ENCODE results near the gene CTDSPL. TPM values are rescaled to one million over a fixed set of nuclear protein-coding genes. Genes with fewer than 3 reads are reported as not detected.

Gene CTDSPL
- total and polyA plus RNA-seq, 2 experiments from 2014 or later: 29.2 to 33.7 TPM

DNA sequence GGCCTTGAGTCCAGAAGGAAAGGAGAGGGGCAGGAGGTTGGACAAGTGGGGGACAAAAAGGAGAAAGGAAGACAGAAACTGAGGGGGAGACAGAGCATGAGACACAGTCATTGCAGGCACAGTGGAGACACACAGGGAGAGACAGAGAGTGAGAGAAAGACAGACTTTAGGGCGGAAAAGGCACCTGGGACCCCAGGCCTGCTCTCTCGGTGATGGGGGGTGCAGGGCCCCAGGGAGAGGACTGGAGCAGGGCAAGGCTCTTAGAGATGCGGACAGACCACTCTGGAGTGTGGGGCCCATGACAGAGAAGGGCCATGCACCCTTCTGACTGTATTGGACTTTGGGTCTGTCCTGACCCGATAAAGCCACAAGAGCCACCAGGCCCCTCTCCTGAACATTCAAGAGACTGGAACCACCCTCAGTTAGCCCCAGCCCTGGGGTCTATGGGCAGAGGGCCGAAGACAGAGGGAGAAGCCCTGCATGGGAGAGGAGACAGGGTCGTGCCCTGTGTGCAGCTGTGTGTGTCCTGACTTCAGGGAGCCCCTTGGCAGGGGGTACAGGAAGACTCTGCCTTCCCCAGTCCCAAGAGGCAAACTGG is 155.3 kb downstream of the CTDSPL start:
- H3K4me2 ChIP-seq: no peak overlapping the region
- H3K9me2 ChIP-seq (replicated peaks; ENCODE audit: insufficient read depth): no peaks in the 10 kb centered on the region
- H2AFZ ChIP-seq: no peak overlapping the region
- no peaks in the 10 kb centered on the region for H3K36me3 ChIP-seq (replicated peaks; ENCODE audit: insufficient read depth, low read depth)
- H3K9me3 ChIP-seq (ENCODE audit: low read depth): no peaks in the 10 kb centered on the region
- WGBS (ENCODE audit: low lambda C conversion rate, missing lambda C conversion rate): 96% methylated on average over 6 of the region's 6 CpGs
- H3K79me2 ChIP-seq: no peaks in the 10 kb centered on the region
- H3K27me3 ChIP-seq: no peaks in the 10 kb centered on the region
- H4K20me1 ChIP-seq (ENCODE audit: insufficient read depth, poor library complexity, severe bottlenecking): no peaks in the 10 kb centered on the region
- no peak overlapping the region for H3K4me3 ChIP-seq
- TF ChIP-seq, protein P1, sequence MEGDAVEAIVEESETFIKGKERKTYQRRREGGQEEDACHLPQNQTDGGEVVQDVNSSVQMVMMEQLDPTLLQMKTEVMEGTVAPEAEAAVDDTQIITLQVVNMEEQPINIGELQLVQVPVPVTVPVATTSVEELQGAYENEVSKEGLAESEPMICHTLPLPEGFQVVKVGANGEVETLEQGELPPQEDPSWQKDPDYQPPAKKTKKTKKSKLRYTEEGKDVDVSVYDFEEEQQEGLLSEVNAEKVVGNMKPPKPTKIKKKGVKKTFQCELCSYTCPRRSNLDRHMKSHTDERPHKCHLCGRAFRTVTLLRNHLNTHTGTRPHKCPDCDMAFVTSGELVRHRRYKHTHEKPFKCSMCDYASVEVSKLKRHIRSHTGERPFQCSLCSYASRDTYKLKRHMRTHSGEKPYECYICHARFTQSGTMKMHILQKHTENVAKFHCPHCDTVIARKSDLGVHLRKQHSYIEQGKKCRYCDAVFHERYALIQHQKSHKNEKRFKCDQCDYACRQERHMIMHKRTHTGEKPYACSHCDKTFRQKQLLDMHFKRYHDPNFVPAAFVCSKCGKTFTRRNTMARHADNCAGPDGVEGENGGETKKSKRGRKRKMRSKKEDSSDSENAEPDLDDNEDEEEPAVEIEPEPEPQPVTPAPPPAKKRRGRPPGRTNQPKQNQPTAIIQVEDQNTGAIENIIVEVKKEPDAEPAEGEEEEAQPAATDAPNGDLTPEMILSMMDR (IDR thresholded peaks at IDR 0.05; ENCODE audit: poor library complexity): no peak
- TF ChIP-seq EZH2 (IDR thresholded peaks at IDR 0.05; ENCODE audit: borderline replicate concordance): no peak
- TF ChIP-seq EZH2phosphoT487 (IDR thresholded peaks at IDR 0.05; ENCODE audit: low read depth, severe bottlenecking, unreplicated experiment): no peak
- H3K27ac ChIP-seq: no peak overlapping the region
- no peak for DNase-seq (ENCODE audit: low spot score)
- no peaks in the 10 kb centered on the region for H3K4me1 ChIP-seq (ENCODE audit: insufficient read depth)

DNA sequence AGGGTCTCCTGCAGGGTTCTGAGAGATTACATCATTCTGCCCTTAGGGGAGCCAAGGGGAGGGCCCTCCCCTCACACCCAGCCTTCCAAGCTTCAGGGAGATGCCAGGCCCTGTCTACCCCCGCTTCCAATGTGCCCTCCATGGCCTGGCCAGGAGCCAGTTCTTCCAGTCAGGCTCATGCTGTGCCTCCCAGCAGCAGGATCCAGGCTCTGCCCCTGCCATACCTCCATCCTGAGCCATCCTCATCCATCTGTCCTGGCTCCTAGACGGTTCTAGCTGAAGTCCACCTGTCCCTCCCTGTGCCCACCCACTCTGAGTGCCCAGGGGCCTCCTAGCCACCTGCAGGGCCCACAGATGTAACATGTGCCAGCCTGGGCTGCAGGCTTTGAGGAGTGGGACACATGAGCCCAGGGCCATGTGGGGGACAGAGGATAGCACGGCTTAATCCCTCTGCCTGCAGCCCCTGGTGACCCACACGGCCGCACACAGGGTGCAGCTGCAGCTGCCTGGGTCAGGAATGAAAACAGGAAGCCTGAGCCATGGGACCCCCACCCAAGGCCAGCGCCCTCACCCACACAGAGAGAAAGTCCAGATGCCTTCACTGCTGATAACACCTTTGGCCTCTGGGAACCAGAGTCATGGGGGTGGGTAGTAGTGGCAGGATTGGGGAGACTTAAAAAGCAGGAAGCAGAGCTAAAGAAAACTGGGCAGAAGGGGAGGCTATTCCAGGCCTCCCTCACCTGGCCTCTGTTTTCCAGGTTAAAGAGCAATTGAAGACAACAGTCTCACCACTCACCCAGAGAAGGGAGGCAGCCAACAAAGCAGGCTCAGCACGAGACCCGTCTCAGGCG is 156.0 kb downstream of the CTDSPL start:
- no peaks in the 10 kb centered on the region for H3K9me3 ChIP-seq (ENCODE audit: low read depth)
- H3K4me3 ChIP-seq: no peak overlapping the region
- WGBS (ENCODE audit: low lambda C conversion rate, missing lambda C conversion rate): 75% methylated on average over 9 of the region's 9 CpGs
- H3K79me2 ChIP-seq: no peaks in the 10 kb centered on the region
- H3K4me2 ChIP-seq: no peak overlapping the region
- no peak overlapping the region for H2AFZ ChIP-seq
- H3K9me2 ChIP-seq (replicated peaks; ENCODE audit: insufficient read depth): no peaks in the 10 kb centered on the region
- no peak for TF ChIP-seq EZH2 (IDR thresholded peaks at IDR 0.05; ENCODE audit: borderline replicate concordance)
- no peak for TF ChIP-seq EZH2phosphoT487 (IDR thresholded peaks at IDR 0.05; ENCODE audit: low read depth, severe bottlenecking, unreplicated experiment)
- TF ChIP-seq, protein P1 (IDR thresholded peaks at IDR 0.05; ENCODE audit: poor library complexity): no peak
- no peaks in the 10 kb centered on the region for H4K20me1 ChIP-seq (ENCODE audit: insufficient read depth, poor library complexity, severe bottlenecking)
- H3K27me3 ChIP-seq: no peaks in the 10 kb centered on the region
- no peak overlapping the region for H3K27ac ChIP-seq
- no peaks in the 10 kb centered on the region for H3K36me3 ChIP-seq (replicated peaks; ENCODE audit: insufficient read depth, low read depth)
- H3K4me1 ChIP-seq (ENCODE audit: insufficient read depth): no peaks in the 10 kb centered on the region
- no peak for DNase-seq (ENCODE audit: low spot score)

- no peak overlapping the region for H3K4me2 ChIP-seq
- no peak overlapping the region for H3K27ac ChIP-seq
- peaks cover 5% of the 10 kb centered on the region for H3K79me2 ChIP-seq
- H3K9me2 ChIP-seq (replicated peaks; ENCODE audit: insufficient read depth): no peaks in the 10 kb centered on the region
- no peak overlapping the region for H2AFZ ChIP-seq
- no peaks in the 10 kb centered on the region for H3K9me3 ChIP-seq (ENCODE audit: low read depth)
- TF ChIP-seq, protein P1 (IDR thresholded peaks at IDR 0.05; ENCODE audit: poor library complexity): no peak
- TF ChIP-seq EZH2phosphoT487 (IDR thresholded peaks at IDR 0.05; ENCODE audit: low read depth, severe bottlenecking, unreplicated experiment): no peak
- TF ChIP-seq EZH2 (IDR thresholded peaks at IDR 0.05; ENCODE audit: borderline replicate concordance): no peak
- H3K4me1 ChIP-seq (ENCODE audit: insufficient read depth): no peaks in the 10 kb centered on the region
- H3K27me3 ChIP-seq: no peaks in the 10 kb centered on the region
- no peaks in the 10 kb centered on the region for H4K20me1 ChIP-seq (ENCODE audit: insufficient read depth, poor library complexity, severe bottlenecking)
- H3K4me3 ChIP-seq: no peak overlapping the region
- H3K36me3 ChIP-seq (replicated peaks; ENCODE audit: insufficient read depth, low read depth): no peaks in the 10 kb centered on the region
- 91% methylated on average over 12 of the region's 13 CpGs for WGBS (ENCODE audit: low lambda C conversion rate, missing lambda C conversion rate)
- no peak for DNase-seq (ENCODE audit: low spot score)
Observed at GRCh38 chr3:38018296-38019266, 156.9 kb downstream of the CTDSPL start.
